22Rv1 (cell line): ENCODE data around the gene ZNF207.

Experiments
- CTCF ChIP-seq: fragments of 450-650 bp; IDR thresholded peaks from 2 replicates; pipeline ENCODE4 v1.5.1; 2017; ENCODE audit warnings: mild to moderate bottlenecking
- ZFX ChIP-seq: fragments of 450-650 bp; IDR thresholded peaks from 2 replicates; pipeline ENCODE4 v1.6.1; 2017; ENCODE audit warnings: antibody characterized with exemption, borderline replicate concordance

- no peak for TF ChIP-seq CTCF
- TF ChIP-seq ZFX = no peak
Observed at GRCh38 chr17:32327911-32328310, 22.0 kb upstream of the ZNF207 start.
